ENCODE data around the gene TTC7B.
A peak's percentile ranks its signal among the peaks of the same experiment; 100 is the strongest.

TTC7B gene

DNA sequence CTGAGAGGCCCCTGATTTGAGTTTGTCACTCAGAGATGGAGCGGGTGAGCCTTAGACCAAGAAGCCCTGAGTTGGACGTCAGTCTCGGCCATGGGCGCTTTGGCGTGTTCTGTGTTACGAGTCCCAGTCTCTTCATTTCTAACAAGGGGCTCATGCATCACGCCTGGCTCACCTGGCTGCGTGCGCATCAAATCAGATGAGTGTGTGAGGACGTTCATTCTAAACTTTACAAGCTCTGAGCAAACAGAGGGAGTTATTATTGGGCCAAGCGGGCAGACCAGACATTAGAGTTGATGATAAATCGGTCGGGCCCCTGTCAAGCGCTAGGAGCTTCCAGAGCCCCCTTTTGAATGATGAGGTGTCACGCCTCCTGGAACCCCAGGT is 302.2 kb downstream of the TTC7B start:
- Mint-ChIP-seq H3K27ac (ENCODE audit: low read depth) (no peak overlapping the region), H3K4me1 (peaks cover 3% of the 10 kb centered on the region), H3K4me3 (no peak overlapping the region), H3K9me3 (no peaks in the 10 kb centered on the region), H3K36me3 (ENCODE audit: insufficient read depth) (peaks cover 2% of the 10 kb centered on the region), H3K27me3 (peaks cover 19% of the 10 kb centered on the region)
- no peak for DNase-seq (ENCODE audit: low spot score in 2 of 2)
- ATAC-seq (replicated peaks; ENCODE audit: extremely low read depth, poor library complexity, severe bottlenecking), result no peak

DNA sequence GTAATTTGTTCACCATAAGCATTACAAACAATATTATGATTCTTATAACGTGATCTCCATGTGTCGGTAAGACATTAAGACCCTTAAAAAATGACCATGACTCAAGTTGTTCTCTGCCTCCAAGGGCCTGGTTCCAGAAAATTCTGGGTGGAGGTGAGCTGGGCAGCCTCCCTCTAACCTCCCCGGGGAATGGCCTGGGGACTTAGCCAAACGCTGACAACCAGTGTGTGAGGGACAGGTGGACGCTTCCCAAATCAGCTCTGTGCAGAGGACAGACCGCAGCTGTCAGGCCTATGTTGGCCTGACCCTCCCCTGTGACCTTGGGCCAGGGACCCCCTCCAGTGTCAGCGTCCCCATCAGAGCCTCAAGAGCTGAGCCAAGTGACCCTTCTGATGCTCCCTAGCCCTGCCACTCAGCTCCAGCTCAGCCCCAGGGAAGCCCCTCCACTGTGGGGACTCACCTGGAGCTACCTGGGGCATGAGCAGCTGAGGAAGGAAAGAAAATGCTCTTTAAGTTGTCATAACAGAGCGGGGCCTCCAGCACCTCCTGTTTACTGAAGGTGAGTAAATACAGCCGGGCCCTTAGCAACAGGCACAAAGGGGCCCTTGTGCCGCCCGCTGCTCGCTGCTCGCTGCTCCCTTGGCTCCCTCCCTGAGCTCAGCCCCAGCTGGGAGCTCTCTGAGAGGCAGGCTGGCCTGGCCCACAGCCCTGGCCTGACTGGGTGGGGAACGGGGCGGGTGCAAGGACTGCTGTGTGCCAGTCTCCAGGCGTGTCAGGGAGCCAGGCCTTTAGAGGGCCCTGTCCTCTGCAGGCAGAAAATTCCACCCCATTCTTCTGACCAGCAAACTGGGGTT is 302.8 kb downstream of the TTC7B start:
- Mint-ChIP-seq H3K9me3 (no peaks in the 10 kb centered on the region), H3K27me3 (peaks cover 25% of the 10 kb centered on the region), H3K4me1 (peaks cover 8% of the 10 kb centered on the region), H3K4me3 (no peak overlapping the region), H3K27ac (ENCODE audit: low read depth) (no peak overlapping the region), H3K36me3 (ENCODE audit: insufficient read depth) (peaks cover 2% of the 10 kb centered on the region)
- ATAC-seq (replicated peaks; ENCODE audit: extremely low read depth, poor library complexity, severe bottlenecking), result no peak
- DNase-seq (ENCODE audit: low spot score in 2 of 2), result no peak

DNA sequence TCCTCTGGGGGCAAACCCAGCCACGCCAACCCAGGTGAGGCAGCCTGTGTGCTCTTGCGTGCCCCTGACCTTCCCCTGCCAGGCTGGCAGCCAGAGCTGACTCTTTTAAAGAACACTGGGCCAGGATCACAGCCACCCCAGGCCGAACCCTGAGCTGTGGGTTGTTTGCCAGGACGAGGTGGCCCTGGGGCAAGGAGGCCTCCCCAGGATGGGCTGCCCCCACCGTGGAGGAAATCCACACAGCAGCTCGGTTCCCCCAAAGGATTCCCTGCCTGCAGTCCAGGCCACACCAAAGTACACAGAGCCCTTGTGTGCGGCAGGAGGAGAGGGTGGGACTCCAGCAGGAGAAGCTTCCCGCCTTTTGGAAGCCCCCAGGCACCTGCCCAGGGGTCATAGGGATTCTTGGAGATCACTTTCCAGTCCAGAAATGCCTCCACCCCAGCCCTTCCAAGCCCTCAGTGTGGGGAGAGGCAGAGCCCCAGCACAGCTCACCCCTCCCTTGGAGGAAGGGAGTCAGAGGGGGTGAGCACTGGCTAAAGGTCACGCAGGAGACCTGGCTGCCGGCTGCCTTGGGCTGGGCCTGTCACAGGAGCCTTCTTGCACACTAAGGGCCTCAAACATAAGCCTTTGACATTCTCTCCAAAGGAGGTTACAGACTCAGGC is 303.8 kb downstream of the TTC7B start:
- Mint-ChIP-seq H3K27me3 (peaks cover 34% of the 10 kb centered on the region), H3K4me3 (no peak overlapping the region), H3K4me1 (peaks cover 8% of the 10 kb centered on the region), H3K36me3 (ENCODE audit: insufficient read depth) (peaks cover 2% of the 10 kb centered on the region), H3K27ac (ENCODE audit: low read depth) (no peak overlapping the region), H3K9me3 (no peaks in the 10 kb centered on the region)
- ATAC-seq (replicated peaks; ENCODE audit: extremely low read depth, poor library complexity, severe bottlenecking) (no peak), DNase-seq (ENCODE audit: low spot score in 2 of 2) (no peak)

DNA sequence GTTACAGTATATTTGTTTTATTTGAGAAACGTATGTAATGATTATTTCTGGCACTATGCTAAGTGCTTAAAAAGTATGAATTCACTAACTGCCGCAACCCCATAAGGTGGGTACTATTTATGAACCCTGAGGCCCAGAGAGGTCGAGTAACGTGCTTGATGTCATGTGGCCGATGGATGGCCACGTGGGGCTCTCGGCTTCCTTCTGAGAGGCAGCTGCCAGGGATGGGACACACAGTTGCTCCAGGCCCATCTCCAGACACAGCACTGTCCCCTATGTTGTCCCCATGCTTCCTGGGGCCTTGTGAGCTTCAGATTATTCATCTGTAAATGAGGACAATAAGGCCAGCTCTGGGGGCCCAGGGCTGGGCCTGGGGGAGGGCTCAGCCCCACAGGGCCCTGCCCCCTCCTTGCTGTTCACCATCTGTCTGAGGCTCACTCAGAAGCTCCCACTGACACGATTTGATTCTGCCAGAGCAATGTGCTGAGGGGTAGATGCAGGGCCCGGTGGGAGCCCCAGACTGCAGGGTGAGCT is 304.4 kb downstream of the TTC7B start:
- H3K27me3 Mint-ChIP-seq, result peaks cover 37% of the 10 kb centered on the region
- no peak for ATAC-seq (replicated peaks; ENCODE audit: extremely low read depth, poor library complexity, severe bottlenecking)
- H3K27ac Mint-ChIP-seq (ENCODE audit: low read depth), result no peak overlapping the region
- H3K4me1 Mint-ChIP-seq, result peaks cover 8% of the 10 kb centered on the region
- no peak for DNase-seq (ENCODE audit: low spot score in 2 of 2)
- H3K4me3 Mint-ChIP-seq, result no peak overlapping the region
- H3K9me3 Mint-ChIP-seq, result no peaks in the 10 kb centered on the region
- peaks cover 2% of the 10 kb centered on the region for H3K36me3 Mint-ChIP-seq (ENCODE audit: insufficient read depth)

DNA sequence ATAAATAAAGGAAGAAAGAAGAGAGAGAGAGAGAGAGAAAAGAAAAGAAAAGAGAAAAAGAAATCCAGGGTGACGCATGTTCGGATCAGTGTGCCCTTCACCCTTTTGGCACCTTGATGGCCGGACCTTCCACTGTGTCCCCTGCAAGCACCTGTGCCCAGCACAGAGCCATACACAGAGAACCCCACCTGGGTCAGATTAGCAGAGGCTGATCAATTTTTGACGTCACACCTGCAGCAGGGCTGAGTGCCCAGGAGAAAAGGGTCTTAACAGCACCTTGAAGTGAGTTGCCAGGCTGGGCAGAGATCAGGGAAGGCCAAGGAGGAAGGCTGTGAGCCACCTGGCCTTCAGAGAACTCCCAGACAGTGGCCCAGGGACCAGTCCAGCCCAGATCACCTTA is 305.0 kb downstream of the TTC7B start:
- no peaks in the 10 kb centered on the region for H3K9me3 Mint-ChIP-seq
- peaks cover 8% of the 10 kb centered on the region for H3K4me1 Mint-ChIP-seq
- peaks cover 2% of the 10 kb centered on the region for H3K36me3 Mint-ChIP-seq (ENCODE audit: insufficient read depth)
- no peak overlapping the region for H3K4me3 Mint-ChIP-seq
- ATAC-seq (replicated peaks; ENCODE audit: extremely low read depth, poor library complexity, severe bottlenecking) (no peak), DNase-seq (ENCODE audit: low spot score in 2 of 2) (no peak)
- H3K27ac Mint-ChIP-seq (ENCODE audit: low read depth), result no peak overlapping the region
- H3K27me3 Mint-ChIP-seq, result peaks cover 37% of the 10 kb centered on the region

DNA sequence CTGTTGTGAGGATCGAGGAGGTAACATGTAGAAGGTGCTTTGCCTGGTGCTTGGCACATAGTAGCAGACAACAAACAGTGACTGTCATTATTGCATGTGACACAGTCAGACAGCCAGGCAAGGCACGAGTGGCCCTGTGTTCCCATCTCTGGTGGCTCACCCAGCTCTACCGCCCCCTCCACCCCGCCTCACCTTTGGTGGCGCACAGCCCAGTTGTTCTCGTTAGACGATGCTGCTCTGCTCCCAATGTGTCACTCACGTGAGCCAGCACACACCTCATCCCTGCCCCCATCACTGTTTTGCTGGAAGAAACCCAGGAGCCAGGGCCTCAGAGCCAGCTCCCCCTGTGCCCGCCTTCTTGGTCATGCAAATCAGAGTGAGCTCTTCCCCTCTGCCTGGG is 306.1 kb downstream of the TTC7B start:
- Mint-ChIP-seq H3K27me3 (peaks cover 37% of the 10 kb centered on the region), H3K36me3 (ENCODE audit: insufficient read depth) (peaks cover 2% of the 10 kb centered on the region), H3K9me3 (no peaks in the 10 kb centered on the region), H3K4me3 (no peak overlapping the region), H3K4me1 (peaks cover 8% of the 10 kb centered on the region), H3K27ac (ENCODE audit: low read depth) (no peak overlapping the region)
- DNase-seq (ENCODE audit: low spot score in 2 of 2), result no peak
- no peak for ATAC-seq (replicated peaks; ENCODE audit: extremely low read depth, poor library complexity, severe bottlenecking)

DNA sequence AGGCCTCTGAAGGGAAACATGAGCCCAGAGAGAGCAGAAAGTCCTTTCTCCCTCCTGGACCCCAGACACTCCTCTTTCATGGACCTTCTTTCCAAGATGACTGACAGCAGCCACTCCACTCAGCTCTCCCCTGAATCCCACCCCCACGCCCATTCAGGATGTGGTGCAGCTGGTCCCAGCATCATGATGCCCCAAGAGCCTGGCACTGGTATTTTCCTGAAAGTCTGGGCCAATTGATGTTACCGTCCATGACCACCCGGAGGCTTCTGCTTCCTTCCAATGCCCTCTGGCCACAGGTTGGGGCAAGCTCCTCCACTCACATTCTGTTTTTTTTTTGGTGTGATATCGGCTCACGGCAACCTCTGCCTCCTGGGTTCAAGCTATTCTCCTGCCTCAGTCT is 306.8 kb downstream of the TTC7B start:
- H3K27ac Mint-ChIP-seq (ENCODE audit: low read depth), result no peak overlapping the region
- no peaks in the 10 kb centered on the region for H3K9me3 Mint-ChIP-seq
- no peak overlapping the region for H3K4me3 Mint-ChIP-seq
- peaks cover 37% of the 10 kb centered on the region for H3K27me3 Mint-ChIP-seq
- DNase-seq (ENCODE audit: low spot score in 2 of 2) (no peak), ATAC-seq (replicated peaks; ENCODE audit: extremely low read depth, poor library complexity, severe bottlenecking) (no peak)
- peaks cover 8% of the 10 kb centered on the region for H3K4me1 Mint-ChIP-seq
- H3K36me3 Mint-ChIP-seq (ENCODE audit: insufficient read depth), result peaks cover 2% of the 10 kb centered on the region

DNA sequence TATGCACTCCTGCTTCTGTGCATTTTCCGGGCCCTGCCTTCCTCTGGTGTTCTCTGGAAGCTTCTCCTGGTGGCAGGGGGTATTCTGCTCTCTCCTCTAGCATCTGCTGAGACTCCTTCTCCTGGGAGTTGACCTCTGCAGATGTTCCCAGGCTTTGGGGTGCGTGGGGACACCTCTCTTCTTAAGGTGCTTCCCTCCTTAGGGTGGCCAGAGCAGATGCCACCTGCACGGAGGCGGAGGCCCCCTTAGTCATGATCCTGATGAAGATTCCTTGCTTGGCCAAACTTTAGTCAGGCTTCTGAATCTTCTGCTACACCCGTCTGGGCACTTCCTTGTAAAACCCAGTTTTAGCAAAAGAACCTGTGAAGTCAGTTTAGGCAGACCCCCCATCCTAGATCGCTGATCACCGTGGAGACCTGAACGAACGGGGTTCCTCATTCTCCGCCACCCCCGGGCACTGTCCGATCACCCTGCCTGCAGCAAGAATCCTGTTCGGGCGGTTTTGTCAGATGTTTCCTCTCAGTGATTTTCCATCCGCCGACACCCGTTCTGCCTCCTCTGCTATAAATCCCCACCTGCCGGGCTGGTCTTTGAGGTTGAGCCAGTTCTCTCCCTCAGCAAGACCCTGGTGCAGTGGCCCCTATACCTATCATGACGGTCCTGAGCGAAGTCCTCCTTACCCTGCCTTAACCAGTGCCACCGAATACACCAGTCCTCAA is 307.5 kb downstream of the TTC7B start:
- Mint-ChIP-seq H3K4me3 (no peak overlapping the region), H3K9me3 (no peaks in the 10 kb centered on the region), H3K27me3 (peaks cover 37% of the 10 kb centered on the region), H3K36me3 (ENCODE audit: insufficient read depth) (peaks cover 2% of the 10 kb centered on the region), H3K27ac (ENCODE audit: low read depth) (peak overlapping the region; percentile 56), H3K4me1 (peaks cover 8% of the 10 kb centered on the region)
- no peak for DNase-seq (ENCODE audit: low spot score in 2 of 2)
- no peak for ATAC-seq (replicated peaks; ENCODE audit: extremely low read depth, poor library complexity, severe bottlenecking)

DNA sequence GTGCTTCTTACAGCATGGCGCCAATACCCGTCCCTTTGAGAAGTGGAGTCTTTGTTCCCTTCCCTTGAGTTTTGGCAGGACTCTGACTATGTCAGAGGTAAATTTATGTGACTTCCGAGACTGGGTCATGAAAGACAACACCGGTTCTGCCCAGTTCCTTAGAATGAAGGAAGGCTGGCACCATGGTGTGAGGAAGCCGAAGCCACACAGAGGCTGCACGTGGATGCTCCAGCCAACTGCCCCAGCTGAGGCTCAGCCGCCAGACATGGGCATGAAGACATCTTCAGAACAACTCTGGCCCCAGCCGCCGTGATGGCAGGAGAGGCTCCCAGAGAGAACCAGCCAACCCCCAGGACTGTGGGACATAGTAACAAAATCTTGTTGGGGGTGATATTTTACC is 308.2 kb downstream of the TTC7B start:
- peaks cover 41% of the 10 kb centered on the region for H3K27me3 Mint-ChIP-seq
- no peak for DNase-seq (ENCODE audit: low spot score in 2 of 2)
- peaks cover 8% of the 10 kb centered on the region for H3K4me1 Mint-ChIP-seq
- H3K4me3 Mint-ChIP-seq, result no peak overlapping the region
- ATAC-seq (replicated peaks; ENCODE audit: extremely low read depth, poor library complexity, severe bottlenecking), result no peak
- no peaks in the 10 kb centered on the region for H3K36me3 Mint-ChIP-seq (ENCODE audit: insufficient read depth)
- H3K9me3 Mint-ChIP-seq, result no peaks in the 10 kb centered on the region
- H3K27ac Mint-ChIP-seq (ENCODE audit: low read depth), result no peak overlapping the region

DNA sequence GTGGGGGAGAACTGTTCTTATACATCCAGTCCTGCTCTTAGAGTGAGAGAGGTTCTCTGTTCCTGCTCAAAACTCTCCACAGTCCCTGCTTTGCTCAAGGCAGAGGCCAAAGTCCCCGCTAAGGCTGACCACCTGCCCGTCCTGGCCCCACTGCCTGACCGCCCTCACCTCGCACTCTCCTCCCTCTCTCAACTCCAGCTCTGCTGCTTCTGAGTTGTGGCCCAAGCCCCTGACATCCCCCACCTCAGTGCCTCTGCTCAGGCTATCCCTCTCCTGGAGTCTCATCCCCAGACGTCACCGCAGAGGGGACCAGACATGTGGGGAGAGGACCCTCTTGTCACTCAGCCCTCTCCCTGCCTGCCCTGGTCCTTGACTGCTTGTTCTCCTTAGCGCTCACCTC is 308.8 kb downstream of the TTC7B start:
- Mint-ChIP-seq H3K4me3 (no peak overlapping the region), H3K9me3 (no peaks in the 10 kb centered on the region), H3K27ac (ENCODE audit: low read depth) (no peak overlapping the region), H3K27me3 (peaks cover 48% of the 10 kb centered on the region), H3K4me1 (peaks cover 8% of the 10 kb centered on the region), H3K36me3 (ENCODE audit: insufficient read depth) (no peaks in the 10 kb centered on the region)
- ATAC-seq (replicated peaks; ENCODE audit: extremely low read depth, poor library complexity, severe bottlenecking) (no peak), DNase-seq (ENCODE audit: low spot score in 2 of 2) (no peak)

DNA sequence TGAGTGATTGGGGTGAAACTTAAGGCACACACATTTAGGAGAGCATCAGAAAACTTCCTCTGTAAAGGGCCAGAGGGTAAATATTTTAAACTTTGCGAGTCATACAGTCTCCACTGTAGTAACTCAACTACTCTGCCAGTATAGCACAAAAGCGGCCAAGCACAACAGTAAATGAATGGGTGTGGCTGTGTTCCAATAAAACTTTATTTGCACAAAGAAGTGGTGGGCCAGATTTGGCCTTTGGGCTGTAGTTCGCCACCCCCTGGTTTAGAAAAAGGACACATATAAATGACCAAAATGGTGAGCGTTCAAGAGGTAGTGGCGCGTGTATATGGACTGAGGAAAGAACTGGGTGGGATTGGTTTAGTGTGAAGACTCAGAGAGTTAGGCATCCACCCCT is 309.5 kb downstream of the TTC7B start:
- Mint-ChIP-seq H3K4me1 (peaks cover 8% of the 10 kb centered on the region), H3K27me3 (peaks cover 54% of the 10 kb centered on the region), H3K9me3 (no peaks in the 10 kb centered on the region), H3K4me3 (no peak overlapping the region), H3K36me3 (ENCODE audit: insufficient read depth) (no peaks in the 10 kb centered on the region), H3K27ac (ENCODE audit: low read depth) (no peak overlapping the region)
- ATAC-seq (replicated peaks; ENCODE audit: extremely low read depth, poor library complexity, severe bottlenecking) (no peak), DNase-seq (ENCODE audit: low spot score in 2 of 2) (no peak)

DNA sequence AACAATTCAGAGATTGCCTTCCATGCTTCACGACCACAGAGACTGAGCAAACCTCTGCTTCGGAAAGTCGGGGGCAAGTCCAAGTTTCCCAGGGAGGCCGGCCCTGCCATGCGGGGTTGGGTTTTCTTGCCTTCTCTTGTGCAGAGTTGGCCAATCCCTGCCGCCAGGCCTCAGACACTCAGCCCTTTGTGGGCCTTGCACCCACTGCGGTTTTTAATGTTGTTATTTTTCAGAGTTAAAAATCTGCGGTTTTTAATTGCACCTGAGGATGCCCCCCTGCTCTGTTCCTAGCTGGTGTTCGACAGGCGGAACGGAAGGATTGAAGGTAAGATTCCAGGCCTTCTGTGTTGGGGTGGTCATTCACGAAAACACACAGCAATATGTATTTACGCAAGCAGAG is 310.7 kb downstream of the TTC7B start:
- Mint-ChIP-seq H3K4me3 (no peak overlapping the region), H3K27me3 (peaks cover 54% of the 10 kb centered on the region), H3K9me3 (no peaks in the 10 kb centered on the region), H3K36me3 (ENCODE audit: insufficient read depth) (no peaks in the 10 kb centered on the region), H3K4me1 (peaks cover 8% of the 10 kb centered on the region), H3K27ac (ENCODE audit: low read depth) (no peak overlapping the region)
- ATAC-seq (replicated peaks; ENCODE audit: extremely low read depth, poor library complexity, severe bottlenecking) (no peak), DNase-seq (ENCODE audit: low spot score in 2 of 2) (no peak)
